Transverse colon (tissue), 4 donors: ENCODE data around the gene TMTC1.

Experiments
- CTCF ChIP-seq, 5 experiments: fragments of 200-600 bp in 3 of 5; fragments of 450-650 bp in 2 of 5; sonication (generic) in 3 of 5; IDR thresholded peaks; 1 replicate in 2 of 5; 2 replicates in 3 of 5; pipeline ENCODE4 v1.5.1; 2016 to 2017; ENCODE audit warnings: antibody characterized with exemption in 5 of 5, inconsistent platforms in 3 of 5, mild to moderate bottlenecking in 2 of 5, moderate library complexity in 1 of 5
- EP300 ChIP-seq: sonication (generic); formaldehyde crosslinking; IDR thresholded peaks from one replicate; pipeline ENCODE4 v1.6.1; 2017; ENCODE audit warnings: antibody characterized with exemption, low read depth
- POLR2AphosphoS5 ChIP-seq, 3 donors: sonication (generic); formaldehyde crosslinking; IDR thresholded peaks; one replicate each; pipeline ENCODE4 v1.6.1; 2016; ENCODE audit warnings: antibody characterized with exemption in 3 of 3

- no peak for TF ChIP-seq CTCF (IDR thresholded peaks at IDR 0.05)
- TF ChIP-seq EP300 = no peak
- no peak for TF ChIP-seq POLR2AphosphoS5 (IDR thresholded peaks at IDR 0.05)
These were observed 149.7 kb downstream of the TMTC1 start for GRCh38 chr12:29634057-29634456.
